GM23248 (cell line): ENCODE measurements around the gene DIAPH3.

Experiments
- EZH2 ChIP-seq: fragments of 200-600 bp; sonication (generic); IDR thresholded peaks from 2 replicates; pipeline ENCODE4 v1.6.1; 2018; ENCODE audit warnings: antibody characterized with exemption, mild to moderate bottlenecking; ENCODE audit not compliant: insufficient read depth, poor library complexity, severe bottlenecking
- EZH2phosphoT487 ChIP-seq: fragments of 200-600 bp; sonication (generic); IDR thresholded peaks from 2 replicates; pipeline ENCODE4 v1.6.1; 2018; ENCODE audit warnings: antibody characterized with exemption, moderate library complexity, mild to moderate bottlenecking, low read depth; ENCODE audit not compliant: insufficient read depth

GRCh38 chr13:60138674-60139073 lies 25.1 kb downstream of the DIAPH3 start:
- TF ChIP-seq EZH2 (no peak), EZH2phosphoT487 (no peak)
